ENCODE data around the gene KIAA1671. TPM values are rescaled to one million over a fixed set of nuclear protein-coding genes. Genes with fewer than 3 reads are reported as not detected.

KIAA1671 gene
- total RNA-seq, 1 donor from 2014 or later: 11.4 TPM

DNA sequence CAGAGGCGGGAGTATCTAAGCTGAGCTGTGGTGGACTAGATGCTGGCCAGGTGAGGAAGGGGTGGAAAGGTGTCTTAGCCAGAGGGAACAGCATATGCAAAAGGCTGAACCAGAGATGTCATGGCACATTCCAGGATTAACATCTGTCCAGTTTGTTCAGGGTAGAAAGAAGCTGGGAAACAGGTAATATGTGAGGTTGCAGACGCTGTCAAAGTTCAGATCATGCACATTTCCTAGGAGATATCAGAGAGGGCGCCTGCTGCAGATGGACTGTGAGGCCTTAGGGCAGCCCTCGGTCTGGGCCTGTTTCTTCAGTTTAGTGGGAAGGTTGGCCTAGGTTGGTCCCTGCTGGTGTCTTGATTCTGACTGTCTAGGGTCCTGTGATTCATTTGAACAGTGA lies 149.5 kb downstream of the KIAA1671 start:
- H3K27ac Mint-ChIP-seq: no peak overlapping the region

GRCh38 chr22:25102722-25103121 lies 150.2 kb downstream of the KIAA1671 start:
- Mint-ChIP-seq H3K9me3 (no peaks in the 10 kb centered on the region), H3K4me1 (peaks cover 5% of the 10 kb centered on the region), H3K36me3 (ENCODE audit: low read depth) (peaks cover 1% of the 10 kb centered on the region), H3K4me3 (no peak overlapping the region), H3K27ac (no peak overlapping the region), H3K27me3 (no peaks in the 10 kb centered on the region)
- intact Hi-C loops (cut with micrococcal nuclease): no loop called here
- no peak for DNase-seq

More for the DNA sequence above, 149.5 kb downstream of the KIAA1671 start:
- Mint-ChIP-seq H3K9me3 (no peaks in the 10 kb centered on the region), H3K36me3 (ENCODE audit: low read depth) (peaks cover 1% of the 10 kb centered on the region), H3K4me3 (no peak overlapping the region), H3K27me3 (no peaks in the 10 kb centered on the region), H3K4me1 (peaks cover 5% of the 10 kb centered on the region)
- DNase-seq: no peak
- intact Hi-C loops (cut with micrococcal nuclease): no loop called here

GRCh38 chr22:25104367-25104766 lies 151.9 kb downstream of the KIAA1671 start:
- intact Hi-C loops (cut with micrococcal nuclease): no loop called here
- no peak overlapping the region for H3K4me3 Mint-ChIP-seq
- peaks cover 2% of the 10 kb centered on the region for H3K4me1 Mint-ChIP-seq
- H3K27me3 Mint-ChIP-seq: no peaks in the 10 kb centered on the region
- peaks cover 10% of the 10 kb centered on the region for H3K36me3 Mint-ChIP-seq (ENCODE audit: low read depth)
- no peaks in the 10 kb centered on the region for H3K9me3 Mint-ChIP-seq
- H3K27ac Mint-ChIP-seq: no peak overlapping the region
- no peak for DNase-seq

DNA sequence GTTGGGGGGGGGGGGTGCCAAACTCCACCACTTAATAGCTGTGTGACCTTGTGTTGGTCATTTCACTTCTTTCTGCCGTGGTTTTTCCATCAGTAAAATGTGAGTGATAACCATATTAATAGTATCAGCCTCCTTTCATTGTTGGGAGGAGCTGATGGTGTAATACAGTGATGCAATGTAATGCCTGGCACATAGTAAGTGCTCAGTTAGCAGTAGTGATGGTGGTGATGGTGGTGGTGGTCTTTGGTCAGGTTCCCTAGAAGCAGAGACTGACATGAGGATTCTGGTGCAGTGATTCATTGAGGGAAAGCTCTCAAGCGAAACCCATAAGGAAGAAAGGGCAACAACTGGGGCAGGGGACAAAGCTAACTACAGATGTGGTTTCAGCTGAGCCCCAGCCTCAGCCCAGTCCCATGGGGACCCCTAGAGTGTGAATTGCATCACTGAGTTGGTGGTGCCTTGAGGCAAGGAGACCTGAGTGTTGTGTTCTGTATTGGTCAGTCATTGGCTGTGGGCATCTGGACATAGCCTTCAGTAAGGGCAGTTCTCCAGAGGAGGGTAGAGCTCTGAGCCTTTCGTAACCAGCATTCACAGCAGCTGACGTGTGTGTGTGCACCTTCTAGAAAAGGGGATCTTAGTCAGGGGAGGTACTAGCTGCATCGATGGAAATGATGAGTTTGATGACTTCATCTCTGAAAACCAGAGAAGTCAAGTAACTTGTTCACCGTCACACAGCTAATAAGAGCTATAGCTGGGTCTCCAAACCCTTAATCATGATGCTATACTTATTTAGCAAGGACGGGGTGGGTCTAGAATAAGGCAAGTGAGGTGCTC lies 153.5 kb downstream of the KIAA1671 start:
- DNase-seq: no peak
- no peaks in the 10 kb centered on the region for H3K27me3 Mint-ChIP-seq
- H3K36me3 Mint-ChIP-seq (ENCODE audit: low read depth): peaks cover 11% of the 10 kb centered on the region
- no peaks in the 10 kb centered on the region for H3K9me3 Mint-ChIP-seq
- intact Hi-C loops (cut with micrococcal nuclease): no loop called here
- H3K4me1 Mint-ChIP-seq: peaks cover 16% of the 10 kb centered on the region
- no peak overlapping the region for H3K27ac Mint-ChIP-seq
- no peak overlapping the region for H3K4me3 Mint-ChIP-seq

GRCh38 chr22:25109878-25110595 lies 157.5 kb downstream of the KIAA1671 start:
- intact Hi-C loops (cut with micrococcal nuclease): no loop called here
- H3K36me3 Mint-ChIP-seq (ENCODE audit: low read depth): peaks cover 11% of the 10 kb centered on the region
- H3K9me3 Mint-ChIP-seq: no peaks in the 10 kb centered on the region
- peaks cover 18% of the 10 kb centered on the region for H3K4me1 Mint-ChIP-seq
- H3K4me3 Mint-ChIP-seq: peak overlapping the region; percentile 81
- H3K27me3 Mint-ChIP-seq: no peaks in the 10 kb centered on the region
- no peak for DNase-seq
- H3K27ac Mint-ChIP-seq: no peak overlapping the region

GRCh38 chr22:25110596-25110845 lies 158.0 kb downstream of the KIAA1671 start:
- H3K27ac Mint-ChIP-seq: peak overlapping the region; percentile 73
- DNase-seq: no peak
- H3K36me3 Mint-ChIP-seq (ENCODE audit: low read depth): peaks cover 11% of the 10 kb centered on the region
- H3K4me3 Mint-ChIP-seq: peak overlapping the region; percentile 81
- no peaks in the 10 kb centered on the region for H3K9me3 Mint-ChIP-seq
- no peaks in the 10 kb centered on the region for H3K27me3 Mint-ChIP-seq
- peaks cover 18% of the 10 kb centered on the region for H3K4me1 Mint-ChIP-seq
- intact Hi-C loops (cut with micrococcal nuclease): no loop called here

GRCh38 chr22:25110846-25111578 lies 158.5 kb downstream of the KIAA1671 start:
- Mint-ChIP-seq H3K4me3 (peak overlapping the region; percentile 81), H3K27me3 (no peaks in the 10 kb centered on the region), H3K36me3 (ENCODE audit: low read depth) (peaks cover 11% of the 10 kb centered on the region), H3K27ac (peak overlapping the region; percentile 73), H3K9me3 (no peaks in the 10 kb centered on the region), H3K4me1 (peaks cover 18% of the 10 kb centered on the region)
- intact Hi-C loops (cut with micrococcal nuclease): no loop called here
- DNase-seq: peak; percentile 82

- intact Hi-C loops (cut with micrococcal nuclease): no loop called here
- H3K4me3 Mint-ChIP-seq: peak overlapping the region; percentile 81
- peaks cover 11% of the 10 kb centered on the region for H3K36me3 Mint-ChIP-seq (ENCODE audit: low read depth)
- H3K4me1 Mint-ChIP-seq: peaks cover 16% of the 10 kb centered on the region
- no peak for DNase-seq
- no peaks in the 10 kb centered on the region for H3K27me3 Mint-ChIP-seq
- no peaks in the 10 kb centered on the region for H3K9me3 Mint-ChIP-seq
- no peak overlapping the region for H3K27ac Mint-ChIP-seq
These were observed 159.3 kb downstream of the KIAA1671 start for GRCh38 chr22:25111579-25112517.

DNA sequence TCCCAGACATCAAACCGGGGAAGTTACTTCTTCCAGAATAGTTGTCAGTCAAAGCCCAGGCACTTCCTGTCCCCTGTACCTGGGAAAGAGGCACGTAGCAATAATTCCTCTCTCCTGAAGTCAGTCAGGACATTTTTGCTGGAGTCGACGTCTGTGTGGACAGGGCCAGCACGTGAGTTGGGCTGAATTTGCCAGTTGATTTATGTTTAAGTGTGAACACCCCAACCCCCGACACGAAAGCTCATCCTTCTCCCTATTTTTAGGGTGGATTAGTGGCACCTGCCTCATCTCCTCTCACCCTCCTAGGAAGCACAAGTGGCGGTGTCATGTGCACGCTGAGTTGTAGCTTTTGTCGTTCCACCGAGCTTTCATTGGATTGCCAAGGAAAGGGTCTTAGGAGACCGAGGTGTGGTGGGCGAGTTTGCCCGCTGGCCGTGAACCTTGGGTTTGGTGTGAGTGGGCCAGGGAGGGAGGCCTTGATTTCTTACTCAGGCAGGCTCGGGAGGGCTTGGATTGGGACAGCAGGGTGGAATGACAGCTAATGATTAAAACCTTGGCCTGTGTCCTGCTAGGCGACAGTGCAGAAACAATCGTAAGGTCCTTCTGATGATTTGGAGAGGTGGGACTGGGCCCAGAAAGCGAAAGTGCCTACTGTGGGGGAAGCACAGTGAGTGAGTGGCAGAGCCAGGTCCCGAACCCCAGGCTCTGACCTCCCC lies 160.2 kb downstream of the KIAA1671 start:
- H3K27me3 Mint-ChIP-seq: no peaks in the 10 kb centered on the region
- peaks cover 16% of the 10 kb centered on the region for H3K4me1 Mint-ChIP-seq
- H3K9me3 Mint-ChIP-seq: no peaks in the 10 kb centered on the region
- H3K4me3 Mint-ChIP-seq: no peak overlapping the region
- H3K27ac Mint-ChIP-seq: no peak overlapping the region
- no peak for DNase-seq
- intact Hi-C loops (cut with micrococcal nuclease): no loop called here
- H3K36me3 Mint-ChIP-seq (ENCODE audit: low read depth): peaks cover 11% of the 10 kb centered on the region

DNA sequence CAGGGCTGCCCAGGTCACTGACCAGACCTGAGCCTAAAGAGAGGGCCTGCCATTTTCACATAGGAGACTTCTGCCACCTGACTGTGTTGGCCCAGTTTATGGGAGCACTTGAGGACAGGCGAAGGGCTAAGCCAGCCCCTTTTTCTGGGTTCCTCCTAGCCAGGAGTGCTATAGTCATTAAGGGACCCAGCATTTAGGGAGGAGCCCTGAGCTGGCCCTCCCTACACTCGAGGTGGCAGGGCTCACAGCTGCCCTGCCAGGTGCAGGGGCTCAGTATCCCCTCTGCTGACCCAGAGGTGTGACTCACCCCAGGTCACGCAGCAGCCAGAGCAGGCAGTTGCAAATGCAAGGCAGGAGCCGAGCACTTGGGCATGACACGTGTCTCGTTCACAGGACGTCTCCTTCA lies 160.8 kb downstream of the KIAA1671 start:
- H3K27ac Mint-ChIP-seq: no peak overlapping the region
- peaks cover 16% of the 10 kb centered on the region for H3K4me1 Mint-ChIP-seq
- H3K9me3 Mint-ChIP-seq: no peaks in the 10 kb centered on the region
- no peaks in the 10 kb centered on the region for H3K27me3 Mint-ChIP-seq
- no peak for DNase-seq
- intact Hi-C loops (cut with micrococcal nuclease): no loop called here
- no peak overlapping the region for H3K4me3 Mint-ChIP-seq
- H3K36me3 Mint-ChIP-seq (ENCODE audit: low read depth): peaks cover 11% of the 10 kb centered on the region

- Mint-ChIP-seq H3K36me3 (ENCODE audit: low read depth) (peaks cover 6% of the 10 kb centered on the region), H3K9me3 (no peaks in the 10 kb centered on the region), H3K27me3 (no peaks in the 10 kb centered on the region), H3K4me3 (no peak overlapping the region), H3K27ac (no peak overlapping the region), H3K4me1 (peaks cover 16% of the 10 kb centered on the region)
- DNase-seq: no peak
- intact Hi-C loops (cut with micrococcal nuclease): no loop called here
These were observed 162.2 kb downstream of the KIAA1671 start for GRCh38 chr22:25114369-25115362.

- Mint-ChIP-seq H3K4me3 (no peak overlapping the region), H3K36me3 (ENCODE audit: low read depth) (peaks cover 22% of the 10 kb centered on the region), H3K27me3 (no peaks in the 10 kb centered on the region), H3K4me1 (no peaks in the 10 kb centered on the region), H3K27ac (no peak overlapping the region), H3K9me3 (peaks cover 3% of the 10 kb centered on the region)
- intact Hi-C loops (cut with micrococcal nuclease): no loop called here
- DNase-seq: no peak
These were observed 167.1 kb downstream of the KIAA1671 start for GRCh38 chr22:25119609-25120008.

Data from activated CD4-positive, alpha-beta T cell treated with anti-CD3 and anti-CD28 coated beads, Interleukin-2, amount 10 ng/mL, durations not matched to agents 24 days and 14 days (primary cell).